Transverse colon (tissue), 4 donors: ENCODE measurements around the gene FAM89B. TPM values are rescaled to one million over a fixed set of nuclear protein-coding genes. Genes with fewer than 3 reads are reported as not detected.

Experiments used
- DNase-seq: peaks from one replicate; pipeline ENCODE4 v3.0.0-alpha.2; 2019
- H3K27ac ChIP-seq, 4 donors: fragments of 200-600 bp; sonication (generic); 2 replicates each; pipeline ENCODE4 v1.5.1; 2016 to 2018; ENCODE audit warnings: inconsistent platforms in 4 of 4
- H3K27me3 ChIP-seq: fragments of 200-600 bp; sonication (generic); 2 replicates; pipeline ENCODE4 v1.5.1; 2017; ENCODE audit warnings: inconsistent platforms
- H3K36me3 ChIP-seq, 4 donors: fragments of 200-600 bp; sonication (generic); 2 replicates each; pipeline ENCODE4 v1.5.1; 2017 to 2019; ENCODE audit warnings: inconsistent platforms in 4 of 4
- H3K4me1 ChIP-seq, 4 donors: fragments of 200-600 bp; sonication (generic); 2 replicates each; pipeline ENCODE4 v1.5.1; 2017 to 2020; ENCODE audit warnings: inconsistent platforms in 4 of 4
- H3K4me3 ChIP-seq, 4 donors: fragments of 200-600 bp; sonication (generic); 1 replicate in 1 of 4; 2 replicates in 3 of 4; pipeline versions ENCODE4 v1.5.1 to v1.6.1; 2017 to 2019; ENCODE audit warnings: inconsistent platforms in 4 of 4
- H3K9me3 ChIP-seq, 2 donors: fragments of 200-600 bp; sonication (generic); 2 replicates each; pipeline ENCODE4 v1.5.1; 2017 to 2019; ENCODE audit warnings: inconsistent platforms in 2 of 2
- EP300 ChIP-seq: sonication (generic); formaldehyde crosslinking; IDR thresholded peaks from one replicate; pipeline ENCODE4 v1.6.1; 2017; ENCODE audit warnings: antibody characterized with exemption, low read depth
- POLR2A ChIP-seq: fragments of 450-650 bp; IDR thresholded peaks from one replicate; pipeline ENCODE4 v1.6.1; 2016; ENCODE audit warnings: antibody characterized with exemption, mild to moderate bottlenecking, moderate library complexity
- POLR2AphosphoS5 ChIP-seq, 3 donors: sonication (generic); formaldehyde crosslinking; IDR thresholded peaks; one replicate each; pipeline ENCODE4 v1.6.1; 2016; ENCODE audit warnings: antibody characterized with exemption in 3 of 3
- WGBS, 2 donors: methylation state at CpG; one replicate each; pipeline ENCODE4 v1.1.5; 2018; ENCODE audit warnings: low coverage in 1 of 2; 5-methylcytosine and 5-hydroxymethylcytosine counted together
- in situ Hi-C, 4 donors: fragments of 200-750 bp; cut with MboI; loops; one replicate each; pipeline versions ENCODE4 v1.15.0 to v1.15.1; 2017; ENCODE audit warnings: low sequenced_read_pairs in 3 of 4, low pct_ligation_motif_present in 1 of 4, low pct_unique_long_range_greater_than_20kb in 1 of 4
- intact Hi-C: fragments of 100-400 bp; cut with DNase I; formaldehyde crosslinking; loops from one replicate; pipeline ENCODE4 v1.15.1; 2023; ENCODE audit warnings: low total_unique reads
- total RNA-seq, 4 donors: library from RNA; depleted of rRNA; stranded (reverse); fragments of >200 nt; gene quantifications; one replicate each; pipeline ENCODE4 v1.1.0, GENCODE V29; 2016
- TF ChIP-seq, protein P1 (sequence below), 5 experiments: fragments of 200-600 bp in 3 of 5; fragments of 450-650 bp in 2 of 5; sonication (generic) in 3 of 5; IDR thresholded peaks; 1 replicate in 2 of 5; 2 replicates in 3 of 5; pipeline ENCODE4 v1.5.1; 2016 to 2017; ENCODE audit warnings: antibody characterized with exemption in 5 of 5, inconsistent platforms in 3 of 5, mild to moderate bottlenecking in 2 of 5, moderate library complexity in 1 of 5

FAM89B gene
- total RNA-seq, 4 donors from 2014 or later = 25.2 to 254 (median 51.6) TPM

- Histone ChIP-seq H3K36me3 (peaks cover 0 to 3% (median 0%) of the 10 kb centered on the region in 4 donors), H3K27me3 (no peaks in the 10 kb centered on the region), H3K9me3 (no peaks in the 10 kb centered on the region), H3K4me1 (peaks cover 15 to 34% (median 26%) of the 10 kb centered on the region in 4 donors), H3K4me3 (no peak overlapping the region), H3K27ac (peak overlapping the region; percentile 70 to 85 (median 72))
- 58% methylated on average over 2 of the region's 2 CpGs; no CpG with 5 or more reads in 1 of the 2 donors for WGBS, 2 donors
- DNase-seq = no peak
- intact Hi-C loops (no loop called here), in situ Hi-C loops (no loop called here)
- TF ChIP-seq, protein P1, sequence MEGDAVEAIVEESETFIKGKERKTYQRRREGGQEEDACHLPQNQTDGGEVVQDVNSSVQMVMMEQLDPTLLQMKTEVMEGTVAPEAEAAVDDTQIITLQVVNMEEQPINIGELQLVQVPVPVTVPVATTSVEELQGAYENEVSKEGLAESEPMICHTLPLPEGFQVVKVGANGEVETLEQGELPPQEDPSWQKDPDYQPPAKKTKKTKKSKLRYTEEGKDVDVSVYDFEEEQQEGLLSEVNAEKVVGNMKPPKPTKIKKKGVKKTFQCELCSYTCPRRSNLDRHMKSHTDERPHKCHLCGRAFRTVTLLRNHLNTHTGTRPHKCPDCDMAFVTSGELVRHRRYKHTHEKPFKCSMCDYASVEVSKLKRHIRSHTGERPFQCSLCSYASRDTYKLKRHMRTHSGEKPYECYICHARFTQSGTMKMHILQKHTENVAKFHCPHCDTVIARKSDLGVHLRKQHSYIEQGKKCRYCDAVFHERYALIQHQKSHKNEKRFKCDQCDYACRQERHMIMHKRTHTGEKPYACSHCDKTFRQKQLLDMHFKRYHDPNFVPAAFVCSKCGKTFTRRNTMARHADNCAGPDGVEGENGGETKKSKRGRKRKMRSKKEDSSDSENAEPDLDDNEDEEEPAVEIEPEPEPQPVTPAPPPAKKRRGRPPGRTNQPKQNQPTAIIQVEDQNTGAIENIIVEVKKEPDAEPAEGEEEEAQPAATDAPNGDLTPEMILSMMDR (IDR thresholded peaks at IDR 0.05) = no peak
- no peak for TF ChIP-seq EP300
Observed at GRCh38 chr11:65586676-65587075, 14.3 kb downstream of the FAM89B start.

GRCh38 chr11:65588199-65589054 is 16.1 kb downstream of the FAM89B start:
- Histone ChIP-seq H3K4me3 (no peak overlapping the region), H3K27me3 (no peaks in the 10 kb centered on the region), H3K9me3 (no peaks in the 10 kb centered on the region), H3K4me1 (peaks cover 23 to 41% (median 34%) of the 10 kb centered on the region in 4 donors), H3K27ac (peak overlapping the region; percentile 70 to 85 (median 72)), H3K36me3 (no peaks in the 10 kb centered on the region)
- in situ Hi-C loops (no loop called here), intact Hi-C loops (no loop called here)
- peak; percentile 83 for DNase-seq
- WGBS, 2 donors = 24 to 48% methylated on average over 2 to 13 of the region's 13 CpGs
- TF ChIP-seq POLR2AphosphoS5 (IDR thresholded peaks at IDR 0.05) = peak in 1 of 3 donors; percentile 9
- TF ChIP-seq POLR2A = no peak
- TF ChIP-seq, protein P1 (IDR thresholded peaks at IDR 0.05) = peak; percentile 49 to 73 (median 62)
- no peak for TF ChIP-seq EP300

GRCh38 chr11:65589444-65590239 is 17.3 kb downstream of the FAM89B start:
- peak; percentile 25 for DNase-seq
- peak overlapping the region in 2 of 4 donors; percentile 73 to 85 for H3K27ac ChIP-seq
- H3K36me3 ChIP-seq = no peaks in the 10 kb centered on the region
- no peaks in the 10 kb centered on the region for H3K9me3 ChIP-seq
- peaks cover 23 to 46% (median 34%) of the 10 kb centered on the region in 4 donors for H3K4me1 ChIP-seq
- H3K27me3 ChIP-seq = no peaks in the 10 kb centered on the region
- TF ChIP-seq POLR2A (no peak), POLR2AphosphoS5 (IDR thresholded peaks at IDR 0.05) (no peak), EP300 (no peak)
- TF ChIP-seq, protein P1 (IDR thresholded peaks at IDR 0.05) = no peak
- intact Hi-C loops (loop anchor here (5.0 kb wide), 1 partner anchor 47 kb away; no protein-coding TSS in a partner anchor), in situ Hi-C loops (no loop called here)
- WGBS, 2 donors = 70% methylated on average over 8 of the region's 9 CpGs; no CpG with 5 or more reads in 1 of the 2 donors
- H3K4me3 ChIP-seq = no peak overlapping the region

DNA sequence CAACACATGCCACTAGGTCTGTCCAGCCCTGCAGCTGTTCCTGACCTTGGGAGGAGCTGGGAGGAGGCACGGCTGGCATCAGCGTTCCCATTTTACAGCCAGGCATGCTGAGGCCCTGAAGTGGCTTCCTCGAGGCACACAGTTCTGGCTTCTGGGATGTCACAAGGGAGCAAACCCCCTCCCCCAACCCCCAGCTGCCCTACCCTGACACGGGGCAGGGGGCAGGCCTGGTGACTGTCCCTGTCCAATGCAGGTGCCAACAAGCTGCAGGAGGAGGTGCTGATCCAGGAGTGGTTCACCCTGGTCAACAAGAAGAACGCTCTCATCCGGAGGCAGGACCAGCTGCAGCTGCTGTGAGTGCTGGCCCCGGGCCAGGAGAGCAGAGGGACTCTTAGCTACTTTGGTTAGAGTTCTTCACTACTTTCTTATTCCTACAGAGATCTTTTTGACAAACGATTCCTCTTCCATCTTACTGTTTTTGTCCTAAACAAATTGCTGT is 18.0 kb downstream of the FAM89B start:
- no peaks in the 10 kb centered on the region for H3K36me3 ChIP-seq
- intact Hi-C loops (loop anchor here (5.0 kb wide), 1 partner anchor 48 kb away; no protein-coding TSS in a partner anchor), in situ Hi-C loops (no loop called here)
- TF ChIP-seq POLR2A (no peak), EP300 (no peak), POLR2AphosphoS5 (IDR thresholded peaks at IDR 0.05) (no peak)
- TF ChIP-seq, protein P1 (IDR thresholded peaks at IDR 0.05) = no peak
- 17 to 51% methylated on average over 1 to 8 of the region's 8 CpGs for WGBS, 2 donors
- no peak overlapping the region for H3K4me3 ChIP-seq
- peak; percentile 59 for DNase-seq
- no peaks in the 10 kb centered on the region for H3K27me3 ChIP-seq
- H3K4me1 ChIP-seq = peaks cover 23 to 49% (median 38%) of the 10 kb centered on the region in 4 donors
- H3K27ac ChIP-seq = peak overlapping the region in 2 of 4 donors; percentile 73 to 85
- no peaks in the 10 kb centered on the region for H3K9me3 ChIP-seq
